ENCODE results near the gene TOR3A. TPM values are rescaled to one million over a fixed set of nuclear protein-coding genes. Genes with fewer than 3 reads are reported as not detected.
"Not testable (repeated sequence)": the region's sequence is repeated elsewhere in the genome, so short reads cannot be mapped to it uniquely, and the experiment has no call there.

TOR3A gene
- polyA plus RNA-seq, 6 donors from 2014 or later: 54.6 to 75.3 (median 59.3) TPM

- Mint-ChIP-seq H3K27me3 (no peaks in the 10 kb centered on the region), H3K36me3 (peaks cover 0 to 11% of the 10 kb centered on the region in 2 donors), H3K9me3 (no peaks in the 10 kb centered on the region), H3K4me3 (no peak overlapping the region), H3K27ac (peak overlapping the region in 1 of 6 donors; percentile 78), H3K4me1 (peaks cover 14 to 28% (median 26%) of the 10 kb centered on the region in 3 donors)
- ATAC-seq (ENCODE audit: low read depth in 2 of 2): no peak
- DNase-seq: no peak
Measured at GRCh38 chr1:179128520-179128919, 46.6 kb downstream of the TOR3A start.

DNA sequence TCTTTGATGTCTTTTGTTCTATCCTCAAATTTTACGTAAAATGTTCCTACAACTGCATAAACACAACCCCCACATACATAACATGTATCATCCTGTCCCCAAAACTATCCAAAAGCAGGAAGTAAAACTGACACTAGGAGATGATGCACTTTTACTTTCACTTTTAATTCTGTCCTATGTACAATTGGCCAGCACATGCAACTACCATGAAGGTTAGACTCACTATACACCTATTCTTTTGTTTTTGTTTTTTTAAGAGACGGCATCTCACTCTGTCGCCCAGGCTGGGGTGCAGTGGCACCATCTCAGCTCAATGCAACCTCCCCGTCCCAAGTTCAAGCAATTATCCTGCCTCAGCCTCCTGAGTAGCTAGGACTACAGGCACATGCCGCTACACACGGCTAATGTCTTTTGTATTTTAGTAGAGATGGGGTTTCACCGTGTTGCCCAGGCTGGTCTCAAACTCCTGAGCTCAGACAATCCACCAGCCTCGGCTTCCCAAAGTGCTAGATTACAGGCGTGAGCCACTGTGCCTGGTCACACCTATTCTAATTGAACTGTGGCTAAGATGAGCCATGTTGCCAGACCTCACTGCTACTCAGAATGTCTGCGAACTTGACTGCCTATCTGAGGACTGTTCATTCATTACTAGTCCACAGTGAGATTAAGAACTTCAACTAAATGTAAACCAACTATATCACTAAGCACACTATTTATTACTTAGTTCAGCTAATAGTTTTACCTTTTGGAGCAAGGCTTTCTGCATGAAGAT is 48.0 kb downstream of the TOR3A start:
- Mint-ChIP-seq H3K4me1 (peaks cover 7 to 21% (median 18%) of the 10 kb centered on the region in 3 donors), H3K36me3 (peaks cover 0 to 4% of the 10 kb centered on the region in 2 donors), H3K27me3 (no peaks in the 10 kb centered on the region), H3K9me3 (no peaks in the 10 kb centered on the region), H3K27ac (peak overlapping the region; percentile 70 to 97 (median 84)), H3K4me3 (peak overlapping the region; percentile 0 to 81 (median 46))
- DNase-seq: peak; percentile 66
- ATAC-seq (ENCODE audit: low read depth in 2 of 2): peak; percentile 99 to 100

- Mint-ChIP-seq H3K4me1 (peaks cover 9 to 19% (median 11%) of the 10 kb centered on the region in 3 donors), H3K27ac (peak overlapping the region in 1 of 6 donors; percentile 23)
- not testable (repeated sequence) for H3K36me3 Mint-ChIP-seq; DNase-seq; ATAC-seq (ENCODE audit: low read depth in 2 of 2); H3K4me3 Mint-ChIP-seq; H3K27me3 Mint-ChIP-seq; H3K9me3 Mint-ChIP-seq
Measured at GRCh38 chr1:179135168-179135567, 53.3 kb downstream of the TOR3A start.

DNA sequence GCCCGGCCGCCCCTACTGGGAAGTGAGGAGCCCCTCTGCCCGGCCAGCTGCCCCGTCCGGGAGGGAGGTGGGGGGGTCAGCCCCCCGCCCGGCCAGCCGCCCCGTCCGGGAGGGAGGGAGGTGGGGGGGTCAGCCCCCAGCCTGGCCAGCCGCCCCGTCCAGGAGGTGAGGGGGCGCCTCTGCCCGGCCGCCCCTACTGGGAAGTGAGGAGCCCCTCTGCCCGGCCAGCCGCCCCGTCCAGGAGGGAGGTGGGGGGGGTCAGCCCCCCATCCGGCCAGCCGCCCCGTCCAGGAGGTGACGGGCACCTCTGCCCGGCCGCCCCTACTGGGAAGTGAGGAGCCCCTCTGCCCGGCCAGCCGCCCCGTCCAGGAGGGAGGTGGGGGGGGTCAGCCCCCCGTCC is 53.8 kb downstream of the TOR3A start:
- DNase-seq; H3K27me3 Mint-ChIP-seq; H3K9me3 Mint-ChIP-seq; H3K27ac Mint-ChIP-seq; ATAC-seq (ENCODE audit: low read depth in 2 of 2); H3K4me3 Mint-ChIP-seq; H3K36me3 Mint-ChIP-seq: not testable (repeated sequence)
- peaks cover 7 to 17% (median 16%) of the 10 kb centered on the region in 3 donors for H3K4me1 Mint-ChIP-seq

- H3K36me3 Mint-ChIP-seq: peaks cover 5 to 9% of the 10 kb centered on the region in 2 donors
Measured at GRCh38 chr1:179137617-179138255, 55.9 kb downstream of the TOR3A start.

DNA sequence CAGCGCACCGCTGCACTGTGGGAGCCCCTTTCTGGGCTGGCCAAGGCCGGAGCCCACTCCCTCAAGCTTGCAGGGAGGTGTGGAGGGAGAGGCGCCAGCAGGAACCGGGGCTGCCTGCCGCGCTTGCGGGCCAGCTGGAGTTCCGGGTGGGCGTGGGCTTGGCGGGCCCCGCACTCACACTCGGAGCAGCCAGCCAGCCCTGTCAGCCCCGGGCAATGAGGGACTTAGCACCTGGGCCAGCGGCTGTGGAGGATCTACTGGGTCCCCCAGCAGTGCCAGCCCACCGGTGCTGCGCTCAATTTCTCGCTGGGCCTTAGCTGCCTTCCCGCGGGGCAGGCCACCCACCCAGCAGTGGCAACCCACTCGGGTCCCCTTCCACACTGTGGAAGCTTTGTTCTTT is 56.9 kb downstream of the TOR3A start:
- H3K36me3 Mint-ChIP-seq; H3K27me3 Mint-ChIP-seq; H3K9me3 Mint-ChIP-seq; DNase-seq; H3K4me3 Mint-ChIP-seq; ATAC-seq (ENCODE audit: low read depth in 2 of 2); H3K27ac Mint-ChIP-seq: not testable (repeated sequence)
- peaks cover 20 to 33% (median 32%) of the 10 kb centered on the region in 3 donors for H3K4me1 Mint-ChIP-seq

More at GRCh38 chr1:179137617-179138255, 55.9 kb downstream of the TOR3A start:
- H3K27ac Mint-ChIP-seq: peak overlapping the region in 1 of 6 donors; percentile 4
- H3K9me3 Mint-ChIP-seq: no peaks in the 10 kb centered on the region
- ATAC-seq (ENCODE audit: low read depth in 2 of 2) (no peak), DNase-seq (no peak)
- no peak overlapping the region for H3K4me3 Mint-ChIP-seq
- H3K27me3 Mint-ChIP-seq: no peaks in the 10 kb centered on the region
- peaks cover 21 to 28% (median 28%) of the 10 kb centered on the region in 3 donors for H3K4me1 Mint-ChIP-seq

- peak overlapping the region; percentile 3 to 89 (median 57) for H3K27ac Mint-ChIP-seq
Measured at GRCh38 chr1:179141592-179142251, 59.9 kb downstream of the TOR3A start.

DNA sequence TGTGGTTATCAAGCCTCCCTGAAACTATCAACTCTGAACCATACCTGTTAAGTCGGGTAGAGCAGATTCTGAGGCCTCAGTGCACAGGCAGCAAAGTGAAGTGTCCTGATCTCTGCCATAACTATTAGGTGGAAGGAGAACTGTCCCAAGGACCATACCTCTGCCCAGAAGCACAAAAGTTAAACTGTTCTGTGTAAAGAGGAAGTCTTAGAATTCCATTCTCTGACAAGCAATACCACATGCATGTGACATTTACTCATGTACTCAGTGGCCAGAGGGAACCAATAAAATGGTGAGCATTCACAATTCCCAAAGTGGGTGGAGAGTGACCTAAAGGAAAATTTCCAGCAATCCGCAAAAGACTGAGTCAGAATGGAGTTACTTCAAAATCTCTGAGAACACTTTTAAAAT is 61.0 kb downstream of the TOR3A start:
- peaks cover 5 to 9% of the 10 kb centered on the region in 2 donors for H3K36me3 Mint-ChIP-seq
- H3K27me3 Mint-ChIP-seq: no peaks in the 10 kb centered on the region
- H3K27ac Mint-ChIP-seq: peak overlapping the region in 4 of 6 donors; percentile 1 to 36 (median 18)
- no peak overlapping the region for H3K4me3 Mint-ChIP-seq
- peaks cover 20 to 36% (median 33%) of the 10 kb centered on the region in 3 donors for H3K4me1 Mint-ChIP-seq
- no peaks in the 10 kb centered on the region for H3K9me3 Mint-ChIP-seq
- peak; percentile 58 to 67 for ATAC-seq (ENCODE audit: low read depth in 2 of 2)
- DNase-seq: no peak

More at GRCh38 chr1:179141592-179142251, 59.9 kb downstream of the TOR3A start:
- H3K4me3 Mint-ChIP-seq: peak overlapping the region in 4 of 8 donors; percentile 7 to 25 (median 20)
- peaks cover 5 to 9% of the 10 kb centered on the region in 2 donors for H3K36me3 Mint-ChIP-seq
- no peak for DNase-seq
- H3K27me3 Mint-ChIP-seq: no peaks in the 10 kb centered on the region
- H3K9me3 Mint-ChIP-seq: no peaks in the 10 kb centered on the region
- peaks cover 20 to 36% (median 33%) of the 10 kb centered on the region in 3 donors for H3K4me1 Mint-ChIP-seq
- ATAC-seq (ENCODE audit: low read depth in 2 of 2): peak; percentile 43 to 46

DNA sequence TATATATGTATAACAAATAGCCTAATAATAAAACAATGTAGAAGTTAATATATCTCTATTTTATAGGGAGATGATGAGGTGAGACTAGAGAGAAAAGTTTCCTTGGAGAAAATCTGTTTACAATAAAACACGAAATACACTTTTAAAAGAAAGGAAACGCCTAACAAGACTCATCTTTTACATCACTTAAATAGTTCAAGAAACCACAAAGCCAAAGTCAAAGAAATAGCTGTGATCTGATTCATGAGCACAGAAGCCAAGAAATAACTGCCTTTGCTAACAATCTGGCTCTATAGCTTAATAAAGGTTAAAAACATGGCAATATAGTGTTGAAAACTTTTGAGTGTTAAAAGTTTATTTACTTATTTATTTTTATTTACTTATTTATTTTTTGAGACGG is 61.5 kb downstream of the TOR3A start:
- Mint-ChIP-seq H3K27me3 (no peaks in the 10 kb centered on the region), H3K9me3 (no peaks in the 10 kb centered on the region), H3K36me3 (peaks cover 5 to 11% of the 10 kb centered on the region in 2 donors), H3K27ac (peak overlapping the region in 3 of 6 donors; percentile 1 to 36 (median 30)), H3K4me3 (no peak overlapping the region), H3K4me1 (peaks cover 20 to 36% (median 33%) of the 10 kb centered on the region in 3 donors)
- ATAC-seq (ENCODE audit: low read depth in 2 of 2): no peak
- no peak for DNase-seq

- Mint-ChIP-seq H3K36me3 (peaks cover under 1 to 13% of the 10 kb centered on the region in 2 donors), H3K4me3 (no peak overlapping the region)
Measured at GRCh38 chr1:179144626-179145025, 62.8 kb downstream of the TOR3A start.

DNA sequence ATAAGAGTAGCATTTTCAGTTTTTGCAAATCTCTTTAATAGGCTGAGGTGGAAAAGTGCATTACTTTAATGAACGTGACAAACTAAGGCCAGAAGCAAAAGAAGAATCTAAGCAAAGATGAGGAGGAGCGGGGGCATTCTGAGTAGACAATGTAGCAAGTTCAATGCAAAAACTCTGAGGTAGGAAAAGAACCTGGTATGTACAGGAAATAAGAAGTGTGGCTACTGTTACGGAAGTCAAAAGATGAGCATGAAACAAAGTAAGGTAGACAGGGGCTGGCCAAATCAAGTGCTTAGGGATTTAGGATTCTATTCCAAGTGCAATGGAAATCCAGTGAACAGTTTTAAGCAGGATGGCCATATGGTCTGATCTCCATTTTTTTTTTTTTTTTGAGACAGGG is 63.7 kb downstream of the TOR3A start:
- no peak for DNase-seq
- no peaks in the 10 kb centered on the region for H3K27me3 Mint-ChIP-seq
- H3K4me3 Mint-ChIP-seq: no peak overlapping the region
- H3K27ac Mint-ChIP-seq: no peak overlapping the region
- peaks cover 0 to 4% (median 0%) of the 10 kb centered on the region in 7 donors for H3K9me3 Mint-ChIP-seq
- no peak for ATAC-seq (ENCODE audit: low read depth in 2 of 2)
- H3K4me1 Mint-ChIP-seq: peaks cover 20 to 26% (median 23%) of the 10 kb centered on the region in 3 donors
- peaks cover 0 to 15% of the 10 kb centered on the region in 2 donors for H3K36me3 Mint-ChIP-seq

More at GRCh38 chr1:179144626-179145025, 62.8 kb downstream of the TOR3A start:
- DNase-seq (no peak), ATAC-seq (ENCODE audit: low read depth in 2 of 2) (no peak)
- Mint-ChIP-seq H3K27me3 (no peaks in the 10 kb centered on the region), H3K27ac (no peak overlapping the region), H3K9me3 (no peaks in the 10 kb centered on the region), H3K4me1 (peaks cover 20 to 30% (median 27%) of the 10 kb centered on the region in 3 donors)

Data from naive B cell (primary cell).